Measurements from ENCODE around the gene LMF1.

- no peak for TF ChIP-seq YY1 (IDR thresholded peaks at IDR 0.05; ENCODE audit: insufficient read depth, insufficient read length)
- TF ChIP-seq ZNF274 (IDR thresholded peaks at IDR 0.05; ENCODE audit: low read depth, low read length) = no peak
Measured at GRCh38 chr16:983044-984030, 12.6 kb upstream of the LMF1 start.
